GM18907 (cell line): ENCODE data around the gene TEX22.

Experiments
- ATAC-seq: cut with Tn5 transposase; IDR thresholded peaks from one replicate; pipeline ENCODE4 v1.9.1; 2021; ENCODE audit warnings: mild to moderate bottlenecking, moderate library complexity; ENCODE audit not compliant: unreplicated experiment

The TEX22 gene

DNA sequence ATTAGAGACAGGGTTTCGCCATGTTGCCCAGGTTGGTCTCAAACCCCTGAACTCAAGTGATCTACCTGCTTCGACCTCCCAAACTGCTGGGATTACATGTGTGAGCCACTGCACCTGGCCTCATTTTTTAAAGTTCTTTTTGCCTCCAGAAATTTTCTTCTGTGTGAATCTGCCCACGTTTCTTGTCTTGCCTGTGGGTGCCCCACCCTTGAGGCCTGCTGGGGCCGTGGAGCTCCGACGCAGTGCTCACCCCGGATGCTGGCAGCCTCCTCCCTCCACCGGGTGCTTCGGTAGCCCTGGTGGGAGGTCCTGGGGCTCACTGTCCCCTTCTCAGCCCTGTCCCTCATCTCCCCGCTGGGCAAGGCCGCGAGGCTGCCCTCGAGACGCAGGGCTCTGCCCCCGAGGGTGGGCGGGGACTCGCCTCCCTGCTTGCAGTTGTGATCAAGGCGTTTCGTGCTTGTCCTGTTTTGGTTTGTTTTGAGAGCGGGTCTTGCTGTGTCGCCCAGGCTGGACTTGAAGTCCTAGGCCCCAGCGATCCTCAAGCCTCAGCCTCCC, 56.8 kb downstream of the TEX22 start:
- ATAC-seq, result no peak

DNA sequence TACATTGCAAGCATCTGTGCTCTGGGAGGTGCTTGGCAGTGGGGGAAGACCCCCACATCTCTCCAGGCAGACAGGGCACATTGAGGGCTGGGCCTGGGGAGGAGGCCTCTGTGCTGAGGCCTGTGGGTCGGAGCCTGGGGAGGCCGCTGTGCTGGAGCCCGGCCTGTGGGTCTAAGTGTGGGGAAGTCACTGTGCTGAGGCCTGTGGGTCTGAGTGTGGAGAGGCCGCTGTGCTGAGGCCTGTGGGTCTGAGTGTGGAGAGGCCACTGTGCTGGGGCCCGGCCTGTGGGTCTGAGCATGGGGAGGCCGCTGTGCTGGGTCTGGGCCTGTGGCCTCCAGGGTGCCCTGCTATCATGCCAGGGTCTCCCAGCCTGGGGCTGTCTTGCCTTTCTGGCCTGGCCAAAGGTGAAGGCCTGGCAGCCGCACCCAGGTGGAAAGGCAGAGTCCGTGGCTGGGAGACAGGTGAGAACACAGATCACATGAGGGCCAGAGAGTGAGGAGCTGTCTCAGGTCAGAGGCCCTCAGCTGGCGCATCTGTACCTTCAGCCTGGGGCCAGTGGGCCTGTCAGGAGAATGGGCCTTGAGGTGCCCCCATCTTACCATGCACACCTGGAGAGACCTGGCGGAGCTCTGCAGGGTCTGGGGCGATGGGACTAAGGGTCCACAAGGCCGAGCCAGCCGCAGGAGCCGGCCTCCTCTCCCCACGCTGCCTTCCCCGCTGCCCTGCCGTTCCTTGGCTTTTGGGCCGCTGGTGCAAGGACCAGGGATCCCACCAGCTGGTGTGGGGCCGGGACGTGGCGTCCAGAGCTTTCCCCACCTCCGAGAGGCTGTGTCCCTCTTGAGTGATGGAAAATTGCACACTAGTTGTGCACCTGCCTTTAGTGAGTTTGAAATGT, 57.7 kb downstream of the TEX22 start:
- ATAC-seq, result no peak

DNA sequence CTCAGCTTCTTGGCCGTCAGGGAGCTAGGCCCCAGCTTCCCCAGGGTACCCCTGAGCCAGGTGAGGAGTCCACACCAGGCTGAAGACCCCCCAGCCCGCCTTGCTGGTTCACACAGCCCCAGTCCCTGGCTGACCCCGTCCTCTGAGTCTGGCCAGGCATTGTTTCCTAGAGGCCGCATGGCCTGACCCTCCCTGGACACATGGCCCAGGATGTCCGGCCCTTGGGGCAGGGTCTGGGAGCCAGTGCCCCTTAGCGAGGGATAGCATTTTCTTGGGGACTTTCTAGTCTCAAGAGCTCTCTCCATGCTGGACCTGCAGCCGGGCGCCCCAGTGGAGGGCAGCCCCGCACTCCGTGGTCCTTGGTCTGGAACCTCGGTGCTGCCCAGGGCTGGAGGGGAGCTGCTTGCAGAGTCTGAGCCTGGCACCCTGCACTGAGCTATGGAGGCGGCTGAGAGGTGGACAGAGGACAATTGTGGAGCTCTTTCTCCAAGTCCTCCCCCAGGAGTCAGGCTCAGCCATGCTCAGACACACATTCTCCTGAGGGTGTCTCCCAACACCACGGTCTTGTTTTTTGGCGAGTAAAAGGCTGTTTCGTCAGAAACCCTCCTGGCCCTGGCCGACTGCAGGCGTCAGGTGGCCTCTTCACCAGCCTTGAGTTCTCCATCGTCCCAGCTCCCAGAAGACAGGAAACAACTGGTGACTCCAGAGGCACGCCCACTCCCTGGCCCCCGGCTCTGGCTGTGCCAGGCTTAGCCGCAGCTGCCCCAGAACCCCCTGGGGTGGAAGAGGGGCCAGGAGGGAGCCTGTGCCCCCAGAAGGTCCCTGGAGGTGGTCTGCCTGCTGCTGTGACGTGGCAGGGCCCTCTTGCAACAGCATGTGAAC, 58.6 kb downstream of the TEX22 start:
- ATAC-seq, result no peak

GRCh38 chr14:105458010-105458409, 59.7 kb downstream of the TEX22 start:
- ATAC-seq, result no peak

DNA sequence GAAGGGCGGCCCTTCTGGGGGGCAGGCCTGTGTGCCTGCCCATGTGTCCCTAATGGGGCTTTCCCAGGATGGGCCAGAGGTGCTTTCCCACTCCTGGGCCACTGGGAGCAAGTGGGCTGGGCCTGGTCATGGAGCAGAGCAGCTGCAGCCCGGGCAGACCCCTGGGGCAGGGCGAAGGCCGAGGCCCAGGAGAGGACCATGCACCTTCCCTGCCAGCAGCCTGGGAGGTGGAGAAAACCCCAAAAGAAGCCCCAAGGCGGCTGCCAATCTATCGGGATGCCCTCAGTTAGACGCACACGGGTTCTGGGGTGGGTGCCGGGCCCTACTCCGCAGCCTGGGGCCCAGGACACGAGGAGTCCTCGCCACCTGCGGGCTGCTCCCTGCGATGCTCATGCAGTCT, 60.2 kb downstream of the TEX22 start:
- no peak for ATAC-seq

DNA sequence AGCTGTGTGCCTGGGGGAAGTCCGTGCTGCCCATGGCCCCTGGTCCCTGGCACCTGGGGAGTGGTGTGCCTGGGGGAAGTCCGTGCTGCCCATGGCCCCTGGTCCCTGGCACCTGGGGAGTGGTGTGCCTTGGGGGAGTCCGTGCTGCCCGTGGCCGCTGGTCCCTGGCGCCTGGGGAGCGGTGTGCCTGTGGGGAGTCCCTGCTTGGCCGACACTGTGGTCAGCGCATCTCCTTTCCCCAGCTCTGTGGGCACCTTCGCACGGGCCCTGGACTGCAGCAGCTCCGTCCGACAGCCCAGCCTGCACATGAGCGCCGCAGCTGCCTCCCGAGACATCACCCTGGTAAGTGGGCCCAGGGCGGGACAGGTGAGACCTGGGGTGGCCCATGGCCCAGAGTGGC, 61.8 kb downstream of the TEX22 start:
- no peak for ATAC-seq

DNA sequence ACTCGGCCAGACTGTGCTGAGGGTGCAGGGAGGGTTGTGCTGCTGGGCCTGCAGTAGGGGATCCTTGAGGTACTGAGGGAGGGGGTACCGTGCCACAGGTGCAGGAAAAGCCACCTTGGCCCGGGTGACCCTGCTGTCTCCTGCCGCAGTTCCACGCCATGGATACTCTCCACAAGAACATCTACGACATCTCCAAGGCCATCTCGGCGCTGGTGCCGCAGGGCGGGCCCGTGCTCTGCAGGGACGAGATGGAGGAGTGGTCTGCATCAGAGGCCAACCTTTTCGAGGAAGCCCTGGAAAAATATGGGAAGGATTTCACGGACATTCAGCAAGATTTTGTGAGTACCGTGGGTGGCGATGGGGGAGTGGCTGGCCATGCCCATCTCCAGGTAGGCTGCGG, 62.3 kb downstream of the TEX22 start:
- ATAC-seq, result no peak

DNA sequence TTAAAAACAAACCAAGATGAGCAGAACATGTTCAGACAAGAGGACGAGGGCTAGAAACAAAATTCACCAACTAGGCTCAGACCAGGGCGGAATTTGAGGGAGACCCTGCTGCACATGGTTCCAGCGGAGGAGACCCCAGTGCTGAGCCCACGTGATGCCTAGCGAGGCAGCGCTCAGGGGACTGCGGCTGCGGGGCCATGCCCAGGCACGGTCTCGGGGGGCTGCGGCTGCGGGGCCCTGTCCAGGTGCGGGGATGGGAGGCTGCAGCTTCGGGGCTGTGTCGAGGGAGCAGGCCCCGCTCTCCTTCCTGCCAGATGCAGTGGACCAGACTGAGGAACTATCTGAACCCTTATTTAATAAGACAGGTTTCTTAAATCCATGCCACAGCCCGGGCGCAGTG, 63.6 kb downstream of the TEX22 start:
- no peak for ATAC-seq
